HEK293 (cell line): ENCODE measurements around the gene DNAJA3.

Experiments
- CTCF ChIA-PET: fragments of 350-600 bp; formaldehyde crosslinking; extraction: SDS; loops from one replicate; lab custom pipeline; 2021; ENCODE audit warnings: antibody characterized with exemption; lab: Yijun Ruan, JAX
- POLR2A ChIA-PET: fragments of 300-600 bp; formaldehyde crosslinking; extraction: SDS; loops from one replicate; lab custom pipeline; 2020; ENCODE audit warnings: antibody characterized with exemption, inconsistent platforms; lab: Yijun Ruan, JAX
- H3K27ac ChIP-seq: fragments of 200-500 bp; sonication (Bioruptor generic); 2 replicates; pipeline ENCODE4 v1.5.1; 2014; ENCODE audit warnings: low read depth, low read length, control low read depth, inconsistent platforms; ENCODE audit errors: extremely low read depth
- H3K36me3 ChIP-seq, 2 experiments: fragments of 200-500 bp in 1 of 2; sonication (Bioruptor generic) in 1 of 2; 1 replicate in 1 of 2; 2 replicates in 1 of 2; pipeline ENCODE4 v1.5.1; 2014 to 2017; ENCODE audit warnings: inconsistent platforms in 2 of 2, low read length in 2 of 2; ENCODE audit not compliant: control insufficient read depth in 2 of 2, insufficient read depth in 1 of 2
- H3K4me1 ChIP-seq: fragments of 200-500 bp; sonication (Bioruptor generic); 2 replicates; pipeline ENCODE4 v1.5.1; 2014; ENCODE audit warnings: mild to moderate bottlenecking, low read length, inconsistent platforms; ENCODE audit not compliant: control insufficient read depth, insufficient read depth
- H3K4me3 ChIP-seq: 2 replicates; pipeline ENCODE4 v1.5.1; 2011; ENCODE audit warnings: low read depth, mild to moderate bottlenecking, control low read depth, low read length, moderate library complexity
- H3K9me3 ChIP-seq: fragments of 200-500 bp; sonication (Bioruptor generic); 2 replicates; pipeline ENCODE4 v1.5.1; 2014; ENCODE audit warnings: low read depth, low read length, inconsistent platforms; ENCODE audit not compliant: control insufficient read depth, insufficient read depth
- IKZF3 ChIP-seq: fragments of 450-650 bp; IDR thresholded peaks from 2 replicates; pipeline ENCODE4 v1.5.0; 2018; ENCODE audit warnings: missing biosample characterization, mild to moderate bottlenecking, missing genetic modification characterization, moderate library complexity
- KLF8 ChIP-seq: fragments of 450-650 bp; formaldehyde crosslinking; IDR thresholded peaks from 2 replicates; pipeline ENCODE4 v1.5.1; 2016; ENCODE audit warnings: missing biosample characterization, missing genetic modification characterization
- MYNN ChIP-seq: fragments of 450-650 bp; formaldehyde crosslinking; IDR thresholded peaks from 2 replicates; pipeline ENCODE4 v1.5.1; 2016; ENCODE audit warnings: missing biosample characterization, missing genetic modification characterization, borderline replicate concordance
- MZF1 ChIP-seq: fragments of 450-650 bp; formaldehyde crosslinking; IDR thresholded peaks from 2 replicates; pipeline ENCODE4 v1.5.1; 2017; ENCODE audit warnings: missing biosample characterization, missing genetic modification characterization, borderline replicate concordance
- ZEB2 ChIP-seq: fragments of 450-650 bp; formaldehyde crosslinking; IDR thresholded peaks from 2 replicates; pipeline ENCODE4 v1.5.1; 2016; ENCODE audit warnings: missing biosample characterization, missing genetic modification characterization
- ZNF174 ChIP-seq: fragments of 450-650 bp; formaldehyde crosslinking; IDR thresholded peaks from 2 replicates; pipeline ENCODE4 v1.5.0; 2017; ENCODE audit warnings: missing biosample characterization, mild to moderate bottlenecking, missing genetic modification characterization
- ZNF23 ChIP-seq: fragments of 450-650 bp; formaldehyde crosslinking; IDR thresholded peaks from 2 replicates; pipeline ENCODE4 v1.5.1; 2016; ENCODE audit warnings: missing biosample characterization, missing genetic modification characterization, borderline replicate concordance
- ZNF302 ChIP-seq: fragments of 450-650 bp; formaldehyde crosslinking; IDR thresholded peaks from 2 replicates; pipeline ENCODE4 v1.5.1; 2016; ENCODE audit warnings: missing biosample characterization, missing genetic modification characterization, low read depth
- ZNF311 ChIP-seq: fragments of 450-650 bp; formaldehyde crosslinking; IDR thresholded peaks from 2 replicates; pipeline ENCODE4 v1.5.1; 2017; ENCODE audit warnings: missing biosample characterization, missing genetic modification characterization, borderline replicate concordance
- ZNF394 ChIP-seq: fragments of 450-650 bp; formaldehyde crosslinking; IDR thresholded peaks from 2 replicates; pipeline ENCODE4 v1.5.1; 2016; ENCODE audit warnings: missing biosample characterization, missing genetic modification characterization, mild to moderate bottlenecking, moderate library complexity, borderline replicate concordance
- ZNF510 ChIP-seq: fragments of 450-650 bp; formaldehyde crosslinking; IDR thresholded peaks from 2 replicates; pipeline ENCODE4 v1.5.1; 2018; ENCODE audit warnings: mild to moderate bottlenecking, missing genetic modification characterization, missing biosample characterization; ENCODE audit not compliant: insufficient replicate concordance
- ZNF560 ChIP-seq: fragments of 450-650 bp; formaldehyde crosslinking; IDR thresholded peaks from 2 replicates; pipeline ENCODE4 v1.5.1; 2017; ENCODE audit warnings: missing biosample characterization, missing genetic modification characterization, borderline replicate concordance
- ZNF585B ChIP-seq: fragments of 450-650 bp; formaldehyde crosslinking; IDR thresholded peaks from 2 replicates; pipeline ENCODE4 v1.5.1; 2016; ENCODE audit warnings: missing biosample characterization, missing genetic modification characterization
- ZNF621 ChIP-seq: fragments of 450-650 bp; formaldehyde crosslinking; IDR thresholded peaks from 2 replicates; pipeline ENCODE4 v1.5.1; 2017; ENCODE audit warnings: missing biosample characterization, missing genetic modification characterization
- ZNF624 ChIP-seq: fragments of 450-650 bp; formaldehyde crosslinking; IDR thresholded peaks from 2 replicates; pipeline ENCODE4 v1.5.1; 2017; ENCODE audit warnings: missing biosample characterization, missing genetic modification characterization
- ZNF777 ChIP-seq: fragments of 450-650 bp; formaldehyde crosslinking; IDR thresholded peaks from 2 replicates; pipeline ENCODE4 v1.5.1; 2017; ENCODE audit warnings: missing biosample characterization, missing genetic modification characterization, borderline replicate concordance
- ZNF792 ChIP-seq: fragments of 450-650 bp; formaldehyde crosslinking; IDR thresholded peaks from 2 replicates; pipeline ENCODE4 v1.5.1; 2016; ENCODE audit warnings: missing biosample characterization, missing genetic modification characterization
- TF ChIP-seq, protein P1 (sequence below): fragments of 450-650 bp; formaldehyde crosslinking; IDR thresholded peaks from 2 replicates; pipeline ENCODE4 v1.5.1; 2016; ENCODE audit warnings: missing biosample characterization, missing genetic modification characterization
- TF ChIP-seq, protein P2 (sequence below): fragments of 450-650 bp; formaldehyde crosslinking; IDR thresholded peaks from 2 replicates; pipeline ENCODE4 v1.5.1; 2016; ENCODE audit warnings: missing biosample characterization, missing genetic modification characterization

The DNAJA3 gene

DNA sequence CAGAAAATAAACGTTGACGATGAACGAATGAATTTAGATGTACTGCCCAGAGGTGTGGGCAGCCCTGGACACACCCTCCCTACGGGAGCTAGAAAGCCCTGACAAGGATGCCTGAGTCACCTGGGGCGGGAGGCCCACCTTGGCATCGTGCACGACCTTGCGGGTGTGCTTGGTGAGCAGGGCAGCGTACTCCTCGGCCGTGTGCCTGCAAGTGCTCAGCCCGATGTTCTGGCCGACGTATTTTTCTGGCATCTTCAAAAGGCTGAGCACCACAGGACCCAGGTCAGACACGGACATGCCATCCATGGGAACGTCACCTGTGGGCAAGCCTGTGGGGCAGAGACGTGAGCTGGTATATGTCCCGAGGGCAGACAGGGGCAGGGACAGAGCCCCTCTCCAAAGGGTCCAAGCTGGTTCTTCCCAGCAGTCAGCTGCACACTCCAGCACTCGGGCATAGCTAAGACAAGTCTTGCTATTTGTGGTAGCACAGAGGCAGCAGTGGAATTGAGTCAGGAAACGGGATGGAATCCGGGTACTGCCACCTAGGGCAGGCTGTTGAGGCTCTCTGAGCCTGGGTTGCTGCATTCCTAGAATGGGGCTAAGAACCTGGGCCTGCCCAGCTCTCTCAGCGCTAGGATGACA is 38.0 kb downstream of the DNAJA3 start:
- Histone ChIP-seq H3K4me3 (no peak overlapping the region), H3K9me3 (no peaks in the 10 kb centered on the region), H3K4me1 (no peaks in the 10 kb centered on the region), H3K36me3 (peaks cover 3 to 49% of the 10 kb centered on the region in 2 experiments; a peak in 2 of 3 replicates), H3K27ac (no peak overlapping the region)
- no peak for TF ChIP-seq ZNF585B
- no peak for TF ChIP-seq ZNF174
- no peak for TF ChIP-seq ZNF510 (tag by site-specific recombination)
- TF ChIP-seq KLF8 (tag by site-specific recombination): no peak
- no peak for TF ChIP-seq ZNF302
- no peak for TF ChIP-seq ZNF23 (tag by site-specific recombination)
- ChIA-PET CTCF (interaction anchor here (0.8 to 1.0 kb wide), 3 partner anchors 9 to 44 kb away, joined by 3 to 4 read pairs (median 3); partner anchors contain the start of gene HMOX2), POLR2A (interaction anchor here (0.6 to 1.8 kb wide), 2 partner anchors 12 to 13 kb away, joined by 8 to 11 read pairs; partner anchors contain the start of genes HMOX2 and NMRAL1)

DNA sequence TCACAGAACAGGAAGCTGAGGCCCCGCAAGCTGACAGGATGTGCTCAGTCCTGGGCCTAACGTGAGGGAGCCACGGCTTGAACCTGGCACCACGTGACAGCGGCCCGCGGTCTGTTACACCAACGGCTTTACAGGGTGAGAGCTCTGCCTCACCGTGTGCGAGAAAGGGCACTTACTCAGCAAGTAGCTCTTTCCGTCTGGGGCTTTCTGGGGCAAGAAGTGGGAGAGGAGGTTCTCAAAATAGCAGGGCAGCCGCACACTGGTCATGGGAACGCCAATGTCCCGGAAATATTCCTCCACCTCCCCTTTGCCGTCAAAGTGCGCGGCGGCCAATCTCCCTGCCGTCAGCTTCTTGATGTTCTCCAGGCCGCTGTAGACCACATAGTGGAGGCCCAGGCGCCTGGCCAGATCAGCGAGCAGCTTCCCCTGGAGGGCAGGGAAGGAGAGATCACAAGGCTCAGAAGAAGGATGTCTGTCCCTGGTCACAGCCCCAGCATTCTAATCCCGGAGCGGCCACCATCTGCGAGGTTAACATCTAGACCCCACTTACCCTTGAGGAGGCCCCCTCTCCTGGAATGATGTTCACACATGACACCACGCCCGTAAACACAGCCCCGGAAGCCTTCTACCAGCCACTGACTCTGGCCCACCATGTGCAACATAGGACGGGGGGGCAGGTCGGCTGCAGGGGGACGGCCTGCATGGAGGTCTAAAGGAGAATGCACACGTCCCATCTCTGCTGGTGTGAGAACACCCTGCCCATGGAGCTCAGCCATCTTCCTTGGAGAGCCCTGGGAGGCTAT is 40.5 kb downstream of the DNAJA3 start:
- no peak for TF ChIP-seq ZNF560 (tag by site-specific recombination)
- TF ChIP-seq IKZF3 (tag by site-specific recombination): no peak
- no peak for TF ChIP-seq ZNF777 (tag by site-specific recombination)
- TF ChIP-seq, protein P1, sequence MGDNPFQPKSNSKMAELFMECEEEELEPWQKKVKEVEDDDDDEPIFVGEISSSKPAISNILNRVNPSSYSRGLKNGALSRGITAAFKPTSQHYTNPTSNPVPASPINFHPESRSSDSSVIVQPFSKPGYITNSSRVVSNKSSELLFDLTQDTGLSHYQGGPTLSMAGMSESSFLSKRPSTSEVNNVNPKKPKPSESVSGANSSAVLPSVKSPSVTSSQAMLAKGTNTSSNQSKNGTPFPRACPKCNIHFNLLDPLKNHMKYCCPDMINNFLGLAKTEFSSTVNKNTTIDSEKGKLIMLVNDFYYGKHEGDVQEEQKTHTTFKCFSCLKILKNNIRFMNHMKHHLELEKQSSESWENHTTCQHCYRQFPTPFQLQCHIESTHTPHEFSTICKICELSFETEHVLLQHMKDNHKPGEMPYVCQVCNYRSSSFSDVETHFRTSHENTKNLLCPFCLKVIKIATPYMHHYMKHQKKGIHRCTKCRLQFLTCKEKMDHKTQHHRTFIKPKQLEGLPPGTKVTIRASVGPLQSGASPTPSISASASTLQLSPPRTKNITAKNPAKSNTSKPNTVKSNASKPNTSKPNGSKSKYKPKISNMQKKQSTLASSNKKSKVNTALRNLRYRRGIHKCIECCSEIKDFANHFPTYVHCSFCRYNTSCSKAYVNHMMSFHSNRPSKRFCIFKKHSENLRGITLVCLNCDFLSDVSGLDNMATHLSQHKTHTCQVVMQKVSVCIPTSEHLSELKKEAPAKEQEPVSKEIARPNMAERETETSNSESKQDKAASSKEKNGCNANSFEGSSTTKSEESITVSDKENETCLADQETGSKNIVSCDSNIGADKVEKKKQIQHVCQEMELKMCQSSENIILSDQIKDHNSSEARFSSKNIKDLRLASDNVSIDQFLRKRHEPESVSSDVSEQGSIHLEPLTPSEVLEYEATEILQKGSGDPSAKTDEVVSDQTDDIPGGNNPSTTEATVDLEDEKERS (tag by site-specific recombination): no peak
- TF ChIP-seq ZNF621 (tag by site-specific recombination): no peak
- TF ChIP-seq ZNF302: no peak
- no peak for TF ChIP-seq ZNF311
- no peak for TF ChIP-seq ZNF624 (tag by site-specific recombination)
- no peak for TF ChIP-seq ZNF394 (tag by site-specific recombination)
- TF ChIP-seq MZF1 (tag by site-specific recombination): no peak
- TF ChIP-seq, protein P2, sequence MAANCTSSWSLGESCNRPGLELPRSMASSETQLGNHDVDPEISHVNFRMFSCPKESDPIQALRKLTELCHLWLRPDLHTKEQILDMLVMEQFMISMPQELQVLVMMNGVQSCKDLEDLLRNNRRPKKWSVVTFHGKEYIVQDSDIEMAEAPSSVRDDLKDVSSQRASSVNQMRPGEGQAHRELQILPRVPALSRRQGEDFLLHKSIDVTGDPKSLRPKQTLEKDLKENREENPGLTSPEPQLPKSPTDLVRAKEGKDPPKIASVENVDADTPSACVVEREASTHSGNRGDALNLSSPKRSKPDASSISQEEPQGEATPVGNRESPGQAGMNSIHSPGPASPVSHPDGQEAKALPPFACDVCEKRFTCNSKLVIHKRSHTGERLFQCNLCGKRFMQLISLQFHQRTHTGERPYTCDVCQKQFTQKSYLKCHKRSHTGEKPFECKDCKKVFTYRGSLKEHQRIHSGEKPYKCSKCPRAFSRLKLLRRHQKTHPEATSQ (tag by site-specific recombination): no peak
- no peak for TF ChIP-seq ZEB2
- TF ChIP-seq MYNN (tag by site-specific recombination): no peak
- no peak for TF ChIP-seq ZNF792 (tag by site-specific recombination)
- Histone ChIP-seq H3K4me3 (no peak overlapping the region), H3K9me3 (no peaks in the 10 kb centered on the region), H3K4me1 (no peaks in the 10 kb centered on the region), H3K27ac (no peak overlapping the region), H3K36me3 (peaks cover 0 to 38% of the 10 kb centered on the region in 2 experiments; a peak in 1 of 3 replicates)
- ChIA-PET CTCF (interaction anchor here (1.0 kb wide), 1 partner anchor 10 kb away, joined by 3 read pairs; the partner anchor contains the start of gene HMOX2), POLR2A (no interaction called here)
